Body of pancreas (tissue), 4 donors: Measurements from ENCODE around the gene PPP4R1. TPM values are rescaled to one million over a fixed set of nuclear protein-coding genes. Genes with fewer than 3 reads are reported as not detected.

ENCODE experiments used
- ATAC-seq: fragments of 150-250 bp; one replicate; pipeline ENCODE4 v1.9.1; 2016
- DNase-seq, 4 donors: peaks; one replicate each; pipeline ENCODE4 v3.0.0-alpha.2; 2019
- H3K27ac ChIP-seq, 4 donors: fragments of 200-600 bp; sonication (generic); 1 replicate in 3 of 4; 2 replicates in 1 of 4; pipeline versions ENCODE4 v1.5.1 to v1.6.1; 2016 to 2019; ENCODE audit warnings: mild to moderate bottlenecking in 1 of 4, mixed read lengths in 1 of 4, moderate library complexity in 1 of 4
- H3K27me3 ChIP-seq, 2 donors: fragments of 200-600 bp; sonication (generic); one replicate each; pipeline ENCODE4 v1.6.0; 2016; ENCODE audit warnings: mild to moderate bottlenecking in 1 of 2
- H3K36me3 ChIP-seq, 2 donors: fragments of 200-600 bp; sonication (generic); replicated peaks in 1 of 2; 2 replicates each; pipeline ENCODE4 v1.5.1; 2016; ENCODE audit warnings: low read depth in 2 of 2; ENCODE audit not compliant: insufficient read depth in 1 of 2
- H3K4me1 ChIP-seq: fragments of 200-600 bp; sonication (generic); one replicate; pipeline ENCODE4 v1.6.0; 2016
- H3K4me3 ChIP-seq, 2 donors: fragments of 200-600 bp; sonication (generic); 1 replicate in 1 of 2; 2 replicates in 1 of 2; pipeline ENCODE4 v1.5.1; 2016 to 2019
- H3K9me3 ChIP-seq, 3 donors: fragments of 200-600 bp; sonication (generic); 1 replicate in 2 of 3; 2 replicates in 1 of 3; pipeline ENCODE4 v1.5.1; 2016
- POLR2A ChIP-seq, 3 donors: fragments of 450-650 bp; IDR thresholded peaks; one replicate each; pipeline ENCODE4 v1.6.1; 2016; ENCODE audit warnings: antibody characterized with exemption in 3 of 3, mild to moderate bottlenecking in 2 of 3
- WGBS, 2 donors: methylation state at CpG; one replicate each; pipeline ENCODE4 v1.1.5; 2017; 5-methylcytosine and 5-hydroxymethylcytosine counted together
- intact Hi-C: fragments of 100-400 bp; cut with DNase I; formaldehyde crosslinking; loops from one replicate; pipeline ENCODE4 v1.15.1; 2023
- total RNA-seq, 2 donors: library from RNA; depleted of rRNA; stranded (reverse); fragments of >200 nt; gene quantifications; one replicate each; pipeline ENCODE4 v1.1.0, GENCODE V29; 2016
- TF ChIP-seq, protein P1 (sequence below), 7 experiments: fragments of 450-650 bp in 4 of 7; fragments of 200-600 bp in 3 of 7; sonication (generic) in 3 of 7; IDR thresholded peaks; one replicate each; pipeline ENCODE4 v1.5.1; 2016 to 2019; ENCODE audit warnings: antibody characterized with exemption in 7 of 7

PPP4R1 gene
- total RNA-seq, 2 donors from 2014 or later = 46.4 to 73.5 TPM

- intact Hi-C loops = no loop called here
- peaks cover 0 to 10% of the 10 kb centered on the region in 2 donors for H3K36me3 ChIP-seq
- TF ChIP-seq, protein P1, sequence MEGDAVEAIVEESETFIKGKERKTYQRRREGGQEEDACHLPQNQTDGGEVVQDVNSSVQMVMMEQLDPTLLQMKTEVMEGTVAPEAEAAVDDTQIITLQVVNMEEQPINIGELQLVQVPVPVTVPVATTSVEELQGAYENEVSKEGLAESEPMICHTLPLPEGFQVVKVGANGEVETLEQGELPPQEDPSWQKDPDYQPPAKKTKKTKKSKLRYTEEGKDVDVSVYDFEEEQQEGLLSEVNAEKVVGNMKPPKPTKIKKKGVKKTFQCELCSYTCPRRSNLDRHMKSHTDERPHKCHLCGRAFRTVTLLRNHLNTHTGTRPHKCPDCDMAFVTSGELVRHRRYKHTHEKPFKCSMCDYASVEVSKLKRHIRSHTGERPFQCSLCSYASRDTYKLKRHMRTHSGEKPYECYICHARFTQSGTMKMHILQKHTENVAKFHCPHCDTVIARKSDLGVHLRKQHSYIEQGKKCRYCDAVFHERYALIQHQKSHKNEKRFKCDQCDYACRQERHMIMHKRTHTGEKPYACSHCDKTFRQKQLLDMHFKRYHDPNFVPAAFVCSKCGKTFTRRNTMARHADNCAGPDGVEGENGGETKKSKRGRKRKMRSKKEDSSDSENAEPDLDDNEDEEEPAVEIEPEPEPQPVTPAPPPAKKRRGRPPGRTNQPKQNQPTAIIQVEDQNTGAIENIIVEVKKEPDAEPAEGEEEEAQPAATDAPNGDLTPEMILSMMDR (IDR thresholded peaks at IDR 0.05) = no peak
- no peak for TF ChIP-seq POLR2A (IDR thresholded peaks at IDR 0.05)
- 84 to 85% methylated on average over 7 of the region's 7 CpGs for WGBS, 2 donors
- ATAC-seq (no peak), DNase-seq (no peak)
- H3K27me3 ChIP-seq = no peaks in the 10 kb centered on the region
- no peaks in the 10 kb centered on the region for H3K9me3 ChIP-seq
- H3K4me3 ChIP-seq = no peak overlapping the region
- no peaks in the 10 kb centered on the region for H3K4me1 ChIP-seq
- no peak overlapping the region for H3K27ac ChIP-seq
Measured at GRCh38 chr18:9531791-9532410, 82.5 kb downstream of the PPP4R1 start.

GRCh38 chr18:9530226-9531009 lies 83.9 kb downstream of the PPP4R1 start:
- no peak overlapping the region for H3K4me3 ChIP-seq
- H3K9me3 ChIP-seq = no peaks in the 10 kb centered on the region
- intact Hi-C loops = no loop called here
- no peak overlapping the region for H3K27ac ChIP-seq
- H3K4me1 ChIP-seq = no peaks in the 10 kb centered on the region
- H3K36me3 ChIP-seq = peaks cover 0 to 9% of the 10 kb centered on the region in 2 donors
- no peak for DNase-seq
- 86 to 87% methylated on average over 6 of the region's 6 CpGs for WGBS, 2 donors
- TF ChIP-seq, protein P1 (IDR thresholded peaks at IDR 0.05) = no peak
- TF ChIP-seq POLR2A (IDR thresholded peaks at IDR 0.05) = no peak
- no peak for ATAC-seq
- no peaks in the 10 kb centered on the region for H3K27me3 ChIP-seq

GRCh38 chr18:9526458-9526857 lies 87.9 kb downstream of the PPP4R1 start:
- Histone ChIP-seq H3K4me1 (no peaks in the 10 kb centered on the region), H3K4me3 (no peak overlapping the region), H3K27me3 (no peaks in the 10 kb centered on the region), H3K27ac (no peak overlapping the region), H3K9me3 (no peaks in the 10 kb centered on the region), H3K36me3 (peaks cover 0 to 7% of the 10 kb centered on the region in 2 donors)
- TF ChIP-seq, protein P1 (IDR thresholded peaks at IDR 0.05) = no peak
- no peak for TF ChIP-seq POLR2A (IDR thresholded peaks at IDR 0.05)
- no peak for ATAC-seq
- intact Hi-C loops = no loop called here
- DNase-seq = no peak

- ATAC-seq = no peak
Measured at GRCh38 chr18:9522952-9523351, 91.4 kb downstream of the PPP4R1 start.

More at GRCh38 chr18:9522952-9523351, 91.4 kb downstream of the PPP4R1 start:
- Histone ChIP-seq H3K4me1 (no peaks in the 10 kb centered on the region), H3K9me3 (no peaks in the 10 kb centered on the region), H3K27me3 (no peaks in the 10 kb centered on the region), H3K36me3 (peaks cover 0 to 7% of the 10 kb centered on the region in 2 donors), H3K4me3 (no peak overlapping the region), H3K27ac (no peak overlapping the region)
- DNase-seq = no peak
- 96 to 98% methylated on average over 6 of the region's 6 CpGs for WGBS, 2 donors
- no peak for TF ChIP-seq POLR2A (IDR thresholded peaks at IDR 0.05)
- TF ChIP-seq, protein P1 (IDR thresholded peaks at IDR 0.05) = no peak
- intact Hi-C loops = no loop called here
